Karpas-422 (cell line): Measurements from ENCODE around the gene UGT1A5. TPM values are rescaled to one million over a fixed set of nuclear protein-coding genes. Genes with fewer than 3 reads are reported as not detected.

ENCODE experiments used
- DNase-seq: peaks from one replicate; pipeline ENCODE4 v3.0.0-alpha.2; 2015
- H2AFZ ChIP-seq: fragments of 200-600 bp; sonication (generic); 2 replicates; pipeline ENCODE4 v1.6.1; 2014; ENCODE audit warnings: antibody characterized with exemption, low read length, mixed read lengths
- H3K27ac ChIP-seq: fragments of 200-600 bp; sonication (generic); 2 replicates; pipeline ENCODE4 v1.5.1; 2014; ENCODE audit warnings: mild to moderate bottlenecking, low read length, moderate library complexity
- H3K27me3 ChIP-seq: fragments of 200-600 bp; sonication (generic); 2 replicates; pipeline ENCODE4 v1.6.1; 2014; ENCODE audit warnings: low read length, mixed read lengths
- H3K36me3 ChIP-seq: fragments of 200-600 bp; sonication (generic); 2 replicates; pipeline ENCODE4 v1.6.1; 2014; ENCODE audit warnings: low read length, mixed read lengths; ENCODE audit not compliant: insufficient read depth
- H3K4me1 ChIP-seq: fragments of 200-600 bp; sonication (generic); 2 replicates; pipeline ENCODE4 v1.6.1; 2014; ENCODE audit warnings: mild to moderate bottlenecking, low read length, mixed read lengths
- H3K4me2 ChIP-seq: fragments of 200-600 bp; sonication (generic); 2 replicates; pipeline ENCODE4 v1.6.1; 2014; ENCODE audit warnings: low read length, low read depth, mild to moderate bottlenecking; ENCODE audit not compliant: poor library complexity, severe bottlenecking
- H3K4me3 ChIP-seq: fragments of 200-600 bp; sonication (generic); 2 replicates; pipeline ENCODE4 v1.5.1; 2014; ENCODE audit warnings: mild to moderate bottlenecking, antibody characterized with exemption, low read length, mixed read lengths
- H3K79me2 ChIP-seq: fragments of 200-600 bp; sonication (generic); 2 replicates; pipeline ENCODE4 v1.6.1; 2014; ENCODE audit warnings: mild to moderate bottlenecking, low read length, mixed read lengths
- H3K9ac ChIP-seq: fragments of 200-600 bp; sonication (generic); 2 replicates; pipeline ENCODE4 v1.6.0; 2014; ENCODE audit warnings: low read length
- H3K9me2 ChIP-seq: fragments of 200-600 bp; sonication (generic), shearing (Covaris generic); replicated peaks from 2 replicates; pipeline ENCODE4 v1.6.0; 2014; ENCODE audit warnings: mild to moderate bottlenecking, low read length, moderate library complexity; ENCODE audit not compliant: insufficient read depth
- H3K9me3 ChIP-seq: fragments of 300-700, 200-600 bp; sonication (generic); 2 replicates; pipeline ENCODE4 v1.6.1; 2014; ENCODE audit warnings: low read length, mixed read lengths
- H4K20me1 ChIP-seq: fragments of 200-600 bp; sonication (generic); 2 replicates; pipeline ENCODE4 v1.6.1; 2014; ENCODE audit warnings: mild to moderate bottlenecking, antibody characterized with exemption, low read length, low read depth; ENCODE audit not compliant: insufficient read depth
- total RNA-seq: library from RNA; depleted of rRNA; stranded (reverse); fragments of >200 nt; shearing (Covaris generic); gene quantifications from 2 replicates; pipeline ENCODE4 v1.2.3, GENCODE V29; 2014; ENCODE audit warnings: low replicate concordance

UGT1A5 gene
- total RNA-seq, 1 experiment from 2014 or later: not detected

DNA sequence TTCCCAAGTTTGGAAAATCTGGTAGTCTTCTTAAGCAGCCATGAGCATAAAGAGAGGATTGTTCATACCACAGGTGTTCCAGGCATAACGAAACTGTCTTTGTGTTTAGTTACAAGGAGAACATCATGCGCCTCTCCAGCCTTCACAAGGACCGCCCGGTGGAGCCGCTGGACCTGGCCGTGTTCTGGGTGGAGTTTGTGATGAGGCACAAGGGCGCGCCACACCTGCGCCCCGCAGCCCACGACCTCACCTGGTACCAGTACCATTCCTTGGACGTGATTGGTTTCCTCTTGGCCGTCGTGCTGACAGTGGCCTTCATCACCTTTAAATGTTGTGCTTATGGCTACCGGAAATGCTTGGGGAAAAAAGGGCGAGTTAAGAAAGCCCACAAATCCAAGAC is 59.4 kb downstream of the UGT1A5 start:
- Histone ChIP-seq H2AFZ (no peak overlapping the region), H3K4me1 (no peaks in the 10 kb centered on the region), H3K27ac (no peak overlapping the region), H3K9me3 (no peaks in the 10 kb centered on the region), H3K4me2 (no peak overlapping the region), H3K9me2 (no peaks in the 10 kb centered on the region), H3K4me3 (no peak overlapping the region), H3K79me2 (no peaks in the 10 kb centered on the region), H3K9ac (no peak overlapping the region), H4K20me1 (no peaks in the 10 kb centered on the region), H3K27me3 (no peaks in the 10 kb centered on the region), H3K36me3 (no peaks in the 10 kb centered on the region)
- DNase-seq: no peak

DNA sequence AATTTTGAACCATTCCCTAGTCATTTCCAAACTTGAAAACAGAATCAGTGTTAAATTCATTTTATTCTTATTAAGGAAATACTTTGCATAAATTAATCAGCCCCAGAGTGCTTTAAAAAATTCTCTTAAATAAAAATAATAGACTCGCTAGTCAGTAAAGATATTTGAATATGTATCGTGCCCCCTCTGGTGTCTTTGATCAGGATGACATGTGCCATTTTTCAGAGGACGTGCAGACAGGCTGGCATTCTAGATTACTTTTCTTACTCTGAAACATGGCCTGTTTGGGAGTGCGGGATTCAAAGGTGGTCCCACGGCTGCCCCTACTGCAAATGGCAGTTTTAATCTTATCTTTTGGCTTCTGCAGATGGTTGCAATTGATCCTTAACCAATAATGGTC is 59.9 kb downstream of the UGT1A5 start:
- no peaks in the 10 kb centered on the region for H4K20me1 ChIP-seq

GRCh38 chr2:233773854-233774253 is 61.1 kb downstream of the UGT1A5 start:
- H3K9me3 ChIP-seq: no peaks in the 10 kb centered on the region

More for the DNA sequence above, 59.9 kb downstream of the UGT1A5 start:
- no peaks in the 10 kb centered on the region for H3K36me3 ChIP-seq
- no peaks in the 10 kb centered on the region for H3K9me3 ChIP-seq
- H2AFZ ChIP-seq: no peak overlapping the region
- no peak overlapping the region for H3K4me3 ChIP-seq
- H3K79me2 ChIP-seq: no peaks in the 10 kb centered on the region
- no peak overlapping the region for H3K9ac ChIP-seq
- H3K27ac ChIP-seq: no peak overlapping the region
- H3K4me1 ChIP-seq: no peaks in the 10 kb centered on the region
- H3K27me3 ChIP-seq: no peaks in the 10 kb centered on the region
- no peak for DNase-seq
- no peak overlapping the region for H3K4me2 ChIP-seq
- no peaks in the 10 kb centered on the region for H3K9me2 ChIP-seq

GRCh38 chr2:233775414-233775813 is 62.7 kb downstream of the UGT1A5 start:
- H3K9me3 ChIP-seq: no peaks in the 10 kb centered on the region
- H3K4me3 ChIP-seq: no peak overlapping the region
- H3K27ac ChIP-seq: no peak overlapping the region
- H2AFZ ChIP-seq: no peak overlapping the region
- no peaks in the 10 kb centered on the region for H3K9me2 ChIP-seq
- H3K9ac ChIP-seq: no peak overlapping the region
- H3K36me3 ChIP-seq: no peaks in the 10 kb centered on the region
- DNase-seq: no peak
- H3K79me2 ChIP-seq: no peaks in the 10 kb centered on the region
- H3K4me1 ChIP-seq: no peaks in the 10 kb centered on the region
- no peak overlapping the region for H3K4me2 ChIP-seq
- H4K20me1 ChIP-seq: no peaks in the 10 kb centered on the region
- no peaks in the 10 kb centered on the region for H3K27me3 ChIP-seq

More at GRCh38 chr2:233773854-233774253, 61.1 kb downstream of the UGT1A5 start:
- no peak overlapping the region for H3K27ac ChIP-seq
- no peak overlapping the region for H3K4me2 ChIP-seq
- DNase-seq: no peak
- H2AFZ ChIP-seq: no peak overlapping the region
- H3K36me3 ChIP-seq: no peaks in the 10 kb centered on the region
- H3K27me3 ChIP-seq: no peaks in the 10 kb centered on the region
- H3K9ac ChIP-seq: no peak overlapping the region
- no peaks in the 10 kb centered on the region for H3K4me1 ChIP-seq
- H3K4me3 ChIP-seq: no peak overlapping the region
- H3K9me2 ChIP-seq: no peaks in the 10 kb centered on the region
- H3K79me2 ChIP-seq: no peaks in the 10 kb centered on the region
- no peaks in the 10 kb centered on the region for H4K20me1 ChIP-seq

- no peaks in the 10 kb centered on the region for H3K79me2 ChIP-seq
- no peaks in the 10 kb centered on the region for H3K36me3 ChIP-seq
Observed at GRCh38 chr2:233778030-233778429, 65.3 kb downstream of the UGT1A5 start, which contains the start of gene MROH2A. Gene MROH2A, plus strand, starts transcription at chr2:233778330. Its CDS starts 1,029 bp downstream, at chr2:233779359.

GRCh38 chr2:233779722-233780121 is 67.0 kb downstream of the UGT1A5 start:
- H3K79me2 ChIP-seq: no peaks in the 10 kb centered on the region
- no peaks in the 10 kb centered on the region for H3K27me3 ChIP-seq
- no peak for DNase-seq
- H2AFZ ChIP-seq: no peak overlapping the region
- H3K27ac ChIP-seq: no peak overlapping the region
- no peaks in the 10 kb centered on the region for H3K9me3 ChIP-seq
- H3K9me2 ChIP-seq: no peaks in the 10 kb centered on the region
- H3K4me2 ChIP-seq: no peak overlapping the region
- no peaks in the 10 kb centered on the region for H3K36me3 ChIP-seq
- H3K4me1 ChIP-seq: peaks cover 11% of the 10 kb centered on the region
- H3K9ac ChIP-seq: no peak overlapping the region
- no peaks in the 10 kb centered on the region for H4K20me1 ChIP-seq
- no peak overlapping the region for H3K4me3 ChIP-seq

More at GRCh38 chr2:233778030-233778429, 65.3 kb downstream of the UGT1A5 start, which contains the start of gene MROH2A:
- no peak within 1 kb of the TSS for H2AFZ ChIP-seq
- no peak for DNase-seq
- H3K4me2 ChIP-seq: no peak within 1 kb of the TSS
- no peak within 1 kb of the TSS for H3K27ac ChIP-seq
- H3K4me3 ChIP-seq: no peak within 1 kb of the TSS
- H4K20me1 ChIP-seq: no peaks in the 10 kb centered on the region
- H3K9me2 ChIP-seq: no peaks in the 10 kb centered on the region
- no peak within 1 kb of the TSS for H3K9ac ChIP-seq
- peaks cover 11% of the 10 kb centered on the region for H3K4me1 ChIP-seq
- no peaks in the 10 kb centered on the region for H3K27me3 ChIP-seq
- no peaks in the 10 kb centered on the region for H3K9me3 ChIP-seq

DNA sequence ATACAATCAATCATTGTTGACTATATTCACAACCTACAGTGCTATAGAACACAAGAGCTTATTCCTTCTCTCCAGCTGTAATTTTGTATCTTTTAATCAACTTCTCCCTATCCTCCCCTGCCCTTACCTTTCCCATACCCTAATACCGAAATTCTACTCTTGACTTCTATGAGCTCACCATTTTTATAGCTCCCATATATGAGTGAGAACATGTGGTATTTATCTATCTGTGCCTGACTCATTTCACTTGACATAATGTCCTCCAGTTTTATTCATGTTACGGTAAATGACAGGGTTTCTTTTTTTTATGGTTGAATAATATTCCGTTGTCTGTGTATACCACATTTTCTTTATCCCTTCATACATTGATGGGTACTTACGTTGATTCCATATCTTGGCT is 68.1 kb downstream of the UGT1A5 start:
- no peak for DNase-seq
- Histone ChIP-seq H2AFZ (no peak overlapping the region), H3K36me3 (no peaks in the 10 kb centered on the region), H3K79me2 (no peaks in the 10 kb centered on the region), H3K9ac (no peak overlapping the region), H4K20me1 (no peaks in the 10 kb centered on the region), H3K9me3 (no peaks in the 10 kb centered on the region), H3K27ac (no peak overlapping the region), H3K9me2 (no peaks in the 10 kb centered on the region), H3K4me2 (no peak overlapping the region), H3K4me1 (peaks cover 19% of the 10 kb centered on the region), H3K4me3 (no peak overlapping the region), H3K27me3 (no peaks in the 10 kb centered on the region)

GRCh38 chr2:233789554-233789953 is 76.8 kb downstream of the UGT1A5 start:
- Histone ChIP-seq H3K4me1 (peaks cover 11% of the 10 kb centered on the region), H4K20me1 (no peaks in the 10 kb centered on the region), H3K27me3 (no peaks in the 10 kb centered on the region; the same call in 1 of the 2 replicates), H3K4me3 (no peak overlapping the region), H3K9me3 (no peaks in the 10 kb centered on the region), H3K27ac (no peak overlapping the region), H3K9ac (no peak overlapping the region), H3K9me2 (no peaks in the 10 kb centered on the region), H2AFZ (no peak overlapping the region), H3K4me2 (no peak overlapping the region), H3K36me3 (no peaks in the 10 kb centered on the region), H3K79me2 (no peaks in the 10 kb centered on the region)
- DNase-seq: no peak
